ENCODE data around the gene NSMCE1. TPM values are rescaled to one million over a fixed set of nuclear protein-coding genes. Genes with fewer than 3 reads are reported as not detected.

NSMCE1 gene
- total and polyA plus RNA-seq, 2 of the 4 experiments (the other 2 are of a cell fraction), result 47.5 to 120 TPM

- no peaks in the 10 kb centered on the region for H3K27me3 ChIP-seq (ENCODE audit: control insufficient read depth, insufficient read depth, low read length)
- H3K4me1 ChIP-seq (ENCODE audit: control insufficient read depth, insufficient read depth, low read length), result peaks cover 31% of the 10 kb centered on the region
- H2AK5ac ChIP-seq (ENCODE audit: low read depth, low read length), result peak overlapping the region; percentile 100
- no peaks in the 10 kb centered on the region for H4K20me1 ChIP-seq (ENCODE audit: insufficient read depth, low read length)
- no peak overlapping the region for H3K4me2 ChIP-seq (ENCODE audit: low read depth, low read length)
- 82% methylated on average over 8 of the region's 16 CpGs; no CpG with 5 or more reads in 1 of the 2 experiments for WGBS, 2 experiments (ENCODE audit: extremely low coverage in 2 of 2, insufficient read length in 1 of 2)
- in situ Hi-C loops (cut with MboI; ENCODE audit: low sequenced_read_pairs) (no loop called here), intact Hi-C loops (cut with micrococcal nuclease) (no loop called here), dilution Hi-C loops (cut with HindIII; ENCODE audit: low sequenced_read_pairs, unreplicated experiment) (no loop called here)
- no peak for DNase-seq
- H2AK9ac ChIP-seq (replicated peaks; ENCODE audit: low read depth, low read length, poor library complexity), result peak overlapping the region; percentile 46
- peak overlapping the region; percentile 88 for H3K14ac ChIP-seq (replicated peaks; ENCODE audit: low read depth, low read length)
- peak overlapping the region; percentile 99 for H2BK120ac ChIP-seq (ENCODE audit: low read depth, low read length)
- H3K9ac ChIP-seq (ENCODE audit: low read depth, low read length), result no peak overlapping the region
- H2BK5ac ChIP-seq (ENCODE audit: low read depth, low read length, poor library complexity, severe bottlenecking), result peak overlapping the region; percentile 19
- H3K36me3 ChIP-seq (ENCODE audit: control insufficient read depth, insufficient read depth, low read length), result peaks cover 2% of the 10 kb centered on the region
- TF ChIP-seq MXI1 (IDR thresholded peaks at IDR 0.05; ENCODE audit: borderline replicate concordance, low read depth, low read length) (no peak), SMC3 (IDR thresholded peaks at IDR 0.05; ENCODE audit: low read depth, low read length) (no peak), FOS (IDR thresholded peaks at IDR 0.05; ENCODE audit: low read depth, low read length) (no peak), NFE2L2 (IDR thresholded peaks at IDR 0.05; ENCODE audit: low read depth, low read length) (no peak), BHLHE40 (IDR thresholded peaks at IDR 0.05; ENCODE audit: low read depth, low read length) (no peak), USF2 (IDR thresholded peaks at IDR 0.05; ENCODE audit: low read depth, low read length) (no peak), MAZ (IDR thresholded peaks at IDR 0.05; ENCODE audit: borderline replicate concordance, low read depth, low read length) (no peak), CEBPB (IDR thresholded peaks at IDR 0.05; ENCODE audit: low read depth, low read length) (no peak), RFX5 (IDR thresholded peaks at IDR 0.05; ENCODE audit: low read depth, low read length) (no peak)
- peaks cover 32% of the 10 kb centered on the region for H3K9me1 ChIP-seq (ENCODE audit: insufficient read depth, low read length)
- peak overlapping the region; percentile 62 for H4K5ac ChIP-seq (ENCODE audit: low read depth, low read length)
- H3K23ac ChIP-seq (ENCODE audit: low read depth, low read length), result no peak overlapping the region
- ATAC-seq (ENCODE audit: low read depth), result no peak
- H3K79me1 ChIP-seq (ENCODE audit: low read depth in 1 of 2, low read length in 2 of 2), result peaks cover 17 to 74% of the 10 kb centered on the region in 2 experiments
- peak overlapping the region; percentile 97 for H2BK20ac ChIP-seq (ENCODE audit: low read depth, low read length)
- peak overlapping the region; percentile 55 to 75; a peak in 2 of 4 replicates for H4K8ac ChIP-seq (ENCODE audit: low read depth in 2 of 2, low read length in 2 of 2)
- H3K9me3 ChIP-seq (ENCODE audit: control insufficient read depth, insufficient read depth, low read length), result no peaks in the 10 kb centered on the region
- peak overlapping the region; percentile 47 for H3K27ac ChIP-seq (ENCODE audit: insufficient read depth, low read length)
- no peak overlapping the region for H3K4me3 ChIP-seq (ENCODE audit: insufficient read depth, low read depth, low read length)
- ChIA-PET POLR2A (ENCODE audit: unreplicated experiment) (interaction anchor here (0.6 kb wide), 1 partner anchor 12 kb away, joined by 5 read pairs; no protein-coding TSS in a partner anchor), CTCF (interaction anchor here (1.0 kb wide), 1 partner anchor 130 kb away, joined by 3 read pairs; no protein-coding TSS in a partner anchor)
- peak overlapping the region; percentile 94 for H3K4ac ChIP-seq (ENCODE audit: low read depth, low read length)
- peak overlapping the region; percentile 92 for H4K91ac ChIP-seq (ENCODE audit: insufficient read depth, low read depth, low read length)
- no peak overlapping the region for H3K56ac ChIP-seq (ENCODE audit: extremely low read depth, insufficient read depth, low read length)
- H2AFZ ChIP-seq (replicated peaks; ENCODE audit: low read length, poor library complexity), result peak overlapping the region; percentile 45
- H3K18ac ChIP-seq (ENCODE audit: low read depth, low read length), result peak overlapping the region; percentile 58
- no TSS peak for BruUV-seq (replicated peaks)
- H2BK15ac ChIP-seq (ENCODE audit: low read depth, low read length), result peak overlapping the region; percentile 27; the same call in 2 of the 3 replicates
Observed at GRCh38 chr16:27238016-27238587, 30.5 kb downstream of the NSMCE1 start.
